DMS 273 (cell line): ENCODE results near the gene PON2.
A peak's percentile ranks its signal among the peaks of the same experiment; 100 is the strongest.
"Not testable (repeated sequence)": the region's sequence is repeated elsewhere in the genome, so short reads cannot be mapped to it uniquely, and the experiment has no call there.

ENCODE experiments used
- DNase-seq: peaks from one replicate; lab custom pipeline; 2025; ENCODE audit not compliant: unreplicated experiment; lab: John Stamatoyannopoulos, UW

The PON2 gene

GRCh38 chr7:95407751-95408150 lies 27.1 kb downstream of the PON2 start:
- DNase-seq = no peak

DNA sequence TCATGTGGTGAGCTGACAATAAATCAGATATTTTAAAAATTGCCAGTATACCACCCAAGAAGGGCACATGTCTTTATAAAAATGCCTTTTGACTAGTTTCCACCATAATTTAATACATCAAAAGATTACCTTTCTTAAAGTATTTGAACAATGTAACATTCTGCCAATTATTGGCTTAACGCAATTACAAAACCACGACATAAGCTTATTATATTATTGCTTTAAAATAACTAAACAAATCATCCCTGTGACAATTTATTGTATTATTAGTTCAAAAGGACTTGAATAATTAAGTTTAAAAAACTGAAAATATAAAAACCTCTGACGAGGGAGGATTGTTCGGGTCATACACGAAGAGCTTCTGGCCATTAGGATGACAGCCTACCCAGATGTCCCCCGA lies 29.0 kb downstream of the PON2 start:
- no peak for DNase-seq

DNA sequence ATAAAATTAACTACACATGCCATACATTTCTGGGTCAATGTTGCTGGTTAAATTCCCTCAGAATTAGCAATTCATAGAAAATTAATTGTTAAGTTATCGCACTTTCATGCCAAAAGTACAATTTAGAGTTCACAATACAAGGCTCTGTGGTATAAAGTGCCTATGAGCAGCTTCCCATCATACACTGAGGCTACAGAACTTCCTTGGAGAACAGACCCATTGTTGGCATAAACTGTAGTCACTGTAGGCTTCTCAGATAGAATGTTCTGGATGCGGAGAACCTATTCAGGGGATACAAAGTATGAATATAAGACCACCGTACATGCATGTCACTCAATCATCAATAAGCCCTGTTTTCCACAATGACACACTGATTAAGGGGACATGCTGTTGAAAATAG lies 29.6 kb downstream of the PON2 start:
- no peak for DNase-seq

DNA sequence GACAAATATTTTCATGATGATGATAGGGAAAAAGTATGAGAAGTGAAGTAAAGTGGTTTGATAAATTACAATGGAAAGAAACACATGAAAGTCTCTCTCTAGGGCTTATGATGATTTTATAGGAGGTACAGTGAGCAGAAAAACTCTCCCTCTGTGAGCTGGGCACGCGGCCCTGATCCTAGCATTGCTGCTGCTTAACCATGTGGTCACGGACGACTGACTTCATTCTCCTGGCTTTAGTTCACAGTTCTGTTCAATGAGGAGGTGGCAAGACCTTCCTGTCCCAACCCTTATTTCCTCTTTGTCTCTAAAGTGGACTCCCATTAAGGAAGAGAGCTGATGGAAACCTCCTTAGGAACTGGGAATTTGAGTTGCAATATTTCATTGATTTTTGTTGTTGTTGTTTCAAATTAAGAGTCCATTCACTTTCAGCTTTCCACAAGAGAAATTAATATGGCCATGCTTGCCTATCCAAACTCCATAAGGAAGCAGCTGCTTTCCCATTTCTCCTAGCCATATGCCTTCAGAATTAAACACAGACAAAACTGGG lies 30.4 kb downstream of the PON2 start:
- DNase-seq = peak; percentile 18

DNA sequence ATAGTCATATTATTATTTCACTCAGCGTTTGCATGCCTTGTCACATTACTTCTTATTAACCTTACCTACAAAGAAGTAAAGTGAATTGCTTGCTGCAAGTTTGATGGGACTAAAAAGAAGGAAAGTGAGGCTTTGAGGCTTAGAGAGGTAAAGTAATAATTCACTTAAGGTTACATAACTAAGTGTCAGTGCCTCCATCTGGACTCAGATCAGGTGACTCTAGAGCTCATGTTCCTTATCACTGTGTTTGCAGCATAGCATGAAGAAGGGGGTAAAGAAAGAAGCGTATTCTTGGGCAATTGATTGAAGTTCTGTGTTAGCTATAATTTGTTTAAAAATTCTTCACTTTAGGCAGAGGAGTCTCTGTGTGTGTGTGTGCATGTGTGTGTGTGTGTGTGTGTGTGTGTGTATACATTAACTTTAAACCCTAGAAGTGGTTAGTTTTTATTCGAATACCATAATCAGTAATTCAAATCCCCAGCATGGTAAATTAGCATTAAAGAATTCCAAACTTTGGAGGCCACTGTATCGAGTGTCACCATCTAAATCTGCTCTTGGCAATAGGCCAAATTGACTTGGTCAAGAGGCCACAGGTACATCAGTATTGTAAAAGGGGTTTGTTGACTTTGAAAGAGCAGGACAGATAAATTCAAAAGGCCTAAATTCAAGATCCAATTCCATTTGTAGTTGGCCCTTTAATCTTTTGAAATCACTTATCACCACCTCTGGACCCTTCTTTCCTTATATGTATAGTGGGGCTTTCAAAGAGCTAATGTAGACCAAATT lies 36.5 kb downstream of the PON2 start:
- DNase-seq = peak; percentile 84

DNA sequence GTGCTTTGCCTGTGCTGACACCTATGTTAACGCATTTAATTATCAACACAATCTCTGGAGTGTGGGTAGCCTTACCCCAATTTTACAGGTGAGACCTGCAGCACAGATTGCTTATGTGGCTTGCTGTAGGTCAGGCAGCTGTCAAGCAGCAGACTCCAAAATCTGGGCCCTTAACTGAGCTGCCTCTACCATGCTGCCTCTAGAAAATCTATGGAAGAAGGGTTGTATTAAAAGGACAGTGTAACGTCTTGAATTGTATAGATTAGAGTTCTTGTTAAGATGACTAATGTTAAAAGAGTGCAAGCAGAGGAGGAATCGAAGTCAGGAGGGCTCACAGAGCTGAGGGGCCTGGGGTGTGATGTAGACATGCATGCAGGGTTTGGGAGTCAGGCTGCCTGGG lies 37.4 kb downstream of the PON2 start:
- peak; percentile 24 for DNase-seq

DNA sequence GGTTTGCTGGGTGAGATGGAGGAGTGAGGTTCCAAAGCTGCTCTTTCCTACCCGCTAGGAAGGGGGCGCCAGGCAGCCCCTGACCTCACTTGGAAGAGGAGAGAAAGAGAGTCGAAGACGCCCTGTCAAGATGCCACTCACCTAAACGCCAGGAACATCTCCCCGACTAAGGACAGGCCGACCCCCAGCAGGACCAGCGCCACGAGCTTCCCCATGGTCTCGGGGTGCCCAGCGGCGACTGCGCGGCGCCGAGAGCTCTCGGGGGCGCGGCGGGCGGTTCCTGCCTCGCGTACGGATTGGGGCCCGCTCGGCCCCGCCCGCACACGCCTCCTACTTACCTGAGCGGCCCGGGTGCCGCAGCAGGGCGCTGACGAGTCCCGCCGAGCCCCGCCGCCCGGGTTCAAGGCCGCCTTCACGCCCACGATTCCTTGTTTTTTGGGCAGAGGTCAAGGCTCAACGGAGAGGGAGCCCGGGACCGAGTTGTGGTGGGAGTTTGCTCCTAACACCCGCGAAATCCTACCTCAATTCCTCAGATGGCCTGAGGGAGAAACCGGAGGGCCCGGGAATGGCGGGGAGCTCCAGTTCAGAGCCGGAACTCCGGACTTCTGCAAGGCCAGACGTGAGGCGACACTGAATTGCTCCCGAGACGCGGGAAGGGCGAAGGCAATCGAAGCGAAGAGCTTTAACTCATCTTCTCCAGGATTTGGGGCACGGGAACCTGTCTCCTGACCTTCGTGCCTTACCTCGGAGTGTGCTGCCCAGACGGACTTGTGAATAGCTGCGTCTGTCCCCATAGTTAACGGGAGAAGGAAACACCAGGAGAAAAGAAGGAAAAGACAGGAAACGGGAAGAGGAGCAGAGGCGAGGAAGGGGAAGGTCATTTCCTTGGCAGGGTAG lies 38.4 kb downstream of the PON2 start, which contains the start of gene PON3:
Gene PON3, minus strand, starts transcription at position 240 of the 897 bp plus-strand sequence. Its CDS starts 25 bp downstream, at position 215.
- DNase-seq = peak; percentile 50

DNA sequence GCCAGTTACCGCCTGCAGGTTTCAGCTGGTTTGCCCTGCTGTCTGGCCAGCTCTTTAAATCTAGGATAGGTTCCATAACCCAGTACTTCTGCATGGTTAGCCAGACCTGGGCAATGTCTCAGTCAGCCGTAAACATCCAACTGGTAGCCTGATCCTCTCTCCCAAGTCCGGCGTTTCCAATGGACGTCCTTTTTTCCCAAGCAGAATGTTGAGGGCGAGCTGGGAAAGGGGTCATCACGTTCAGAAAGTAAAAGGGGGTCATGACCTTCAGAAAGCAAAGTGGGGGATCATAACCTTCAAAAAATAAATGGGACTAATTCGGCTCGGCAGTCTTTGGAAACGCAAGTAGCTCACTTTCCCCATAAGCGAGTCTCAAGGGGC lies 39.1 kb downstream of the PON2 start:
- no peak for DNase-seq

DNA sequence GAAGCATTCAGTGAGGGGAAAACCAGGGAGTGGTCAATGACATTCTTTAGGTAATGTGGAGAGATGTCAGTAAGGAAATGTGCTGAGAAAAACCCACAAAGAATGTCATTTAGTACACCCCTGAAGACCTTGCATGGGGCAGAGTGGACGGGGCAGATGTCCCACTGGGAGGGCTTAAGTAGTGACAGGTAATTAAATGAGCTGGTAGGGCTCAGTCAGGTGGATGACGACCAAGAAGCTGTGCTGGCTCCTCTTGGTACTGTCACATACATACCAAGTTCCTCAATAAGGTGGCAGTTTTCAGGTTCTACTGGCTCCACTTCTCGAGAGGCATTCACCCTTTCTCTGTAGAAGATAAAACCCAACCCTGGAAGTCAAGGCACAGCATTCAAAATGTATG lies 40.5 kb downstream of the PON2 start:
- no peak for DNase-seq

DNA sequence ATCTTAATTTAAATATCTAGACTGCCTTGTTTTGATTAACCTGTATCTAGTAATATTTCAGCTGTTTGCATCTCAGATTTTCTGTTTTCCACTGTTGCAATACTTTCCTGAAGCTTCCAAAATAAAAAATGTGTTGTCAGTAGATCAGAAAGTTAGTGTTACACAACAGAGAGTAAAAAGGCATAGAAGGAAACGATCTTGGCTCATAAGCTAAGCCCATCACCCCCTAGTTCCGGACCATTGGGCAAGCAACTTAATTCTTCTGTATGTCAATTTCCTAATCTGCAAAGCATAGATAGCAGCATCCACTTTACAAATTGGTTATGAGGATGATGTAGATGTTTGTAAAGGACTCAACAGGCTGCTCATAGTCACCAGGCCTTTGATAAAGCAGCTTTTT lies 43.1 kb downstream of the PON2 start:
- no peak for DNase-seq

DNA sequence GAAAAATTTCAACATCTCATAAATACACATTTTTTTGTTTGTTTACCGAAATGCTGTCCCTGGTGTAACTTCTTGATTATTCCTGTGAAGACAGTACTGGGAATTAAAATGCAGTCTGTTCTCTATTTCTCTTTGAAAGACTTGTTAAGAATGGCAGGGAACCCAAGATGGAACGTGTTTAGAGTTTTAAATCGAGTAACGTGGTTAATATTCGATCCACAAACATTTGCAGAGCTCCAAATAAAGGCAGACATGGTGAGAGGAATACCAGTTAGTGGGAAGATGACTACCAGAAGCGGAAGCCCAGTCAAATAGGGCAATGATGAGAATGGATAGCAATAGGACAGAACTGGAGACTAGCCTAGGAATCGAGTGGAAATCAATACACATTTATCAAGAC lies 45.3 kb downstream of the PON2 start:
- no peak for DNase-seq

DNA sequence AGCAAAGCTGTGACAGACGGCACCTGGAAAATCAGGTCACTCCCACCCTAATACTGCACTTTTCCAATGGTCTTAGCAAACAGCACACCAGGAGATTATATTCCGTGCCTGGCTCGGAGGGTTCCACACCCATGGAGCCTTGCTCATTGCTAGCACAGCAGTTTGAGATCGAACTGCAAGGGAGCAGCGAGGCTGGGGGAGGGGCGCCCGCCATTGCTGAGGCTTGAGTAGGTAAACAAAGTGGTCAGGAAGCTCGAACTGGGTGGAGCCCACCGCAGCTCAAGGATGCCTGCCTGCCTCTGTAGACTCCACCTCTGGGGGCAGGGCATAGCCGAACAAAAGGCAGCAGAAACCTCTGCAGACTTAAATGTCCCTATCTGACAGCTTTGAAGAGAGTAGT lies 55.4 kb downstream of the PON2 start:
- DNase-seq = not testable (repeated sequence)

DNA sequence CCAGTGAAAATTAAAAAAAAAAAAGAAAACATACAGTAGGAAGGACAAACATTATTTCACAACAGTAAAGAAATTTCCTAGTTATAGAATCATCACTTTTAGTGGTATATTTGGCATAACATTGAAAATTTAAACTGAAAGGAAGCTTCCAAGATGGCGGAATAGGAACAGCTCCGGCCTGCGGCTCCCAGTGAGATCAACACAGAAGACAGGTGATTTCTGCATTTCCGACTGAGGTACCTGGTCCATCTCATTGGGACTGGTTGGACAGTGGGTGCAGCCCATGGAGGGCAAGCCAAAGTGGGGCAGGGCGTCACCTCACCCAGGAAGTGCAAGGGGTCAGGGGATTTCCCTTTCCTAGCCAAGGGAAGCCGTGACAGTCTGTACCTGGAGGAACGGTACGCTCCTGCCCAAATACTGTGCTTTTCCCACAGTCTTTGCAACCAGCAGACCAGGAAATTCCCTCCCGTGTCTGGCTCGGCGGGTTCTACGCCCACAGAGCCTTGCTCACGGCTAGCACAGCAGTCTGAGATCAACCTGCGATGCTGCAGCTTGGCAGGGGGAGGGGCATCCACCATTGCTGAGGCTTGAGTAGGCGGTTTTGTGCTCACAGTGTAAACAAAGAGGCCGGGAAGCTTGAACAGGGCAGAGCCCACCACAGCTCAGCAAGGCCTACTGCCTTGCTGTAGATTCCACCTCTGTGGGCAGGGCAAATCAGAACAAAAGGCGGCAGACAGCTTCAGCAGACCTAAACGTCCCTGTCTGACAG lies 58.0 kb downstream of the PON2 start:
- no peak for DNase-seq

DNA sequence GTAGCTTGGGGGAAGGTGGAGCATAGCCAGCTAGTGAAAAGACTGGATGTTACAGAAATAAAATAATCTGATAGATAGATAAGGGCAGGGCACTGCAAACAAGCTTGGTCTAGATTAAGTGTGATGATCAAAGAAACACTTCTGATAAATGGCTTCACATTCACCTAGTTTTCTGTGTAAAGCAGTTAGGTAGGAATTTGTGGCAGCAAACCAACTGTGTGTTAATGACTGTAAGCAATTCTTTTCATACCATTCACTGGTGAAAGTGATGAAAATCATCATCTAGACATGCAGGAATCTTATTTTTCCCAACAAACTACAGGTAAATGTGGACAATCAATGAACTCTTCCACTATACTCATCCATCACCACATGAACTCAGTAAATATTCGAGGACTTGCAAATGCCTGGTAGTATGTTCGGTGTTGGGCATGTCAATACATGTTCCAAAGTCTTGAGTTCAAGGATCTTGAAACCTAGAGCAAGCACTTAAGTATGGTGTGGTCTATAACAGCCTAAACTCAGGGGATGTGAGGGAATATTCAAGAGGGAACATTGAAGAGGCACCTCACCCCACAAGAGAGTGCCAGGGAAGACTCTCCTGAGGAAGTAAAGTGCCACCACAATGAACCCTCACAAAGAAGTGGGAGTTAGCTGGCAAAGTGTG lies 59.1 kb downstream of the PON2 start:
- no peak for DNase-seq

- DNase-seq = no peak
Measured at GRCh38 chr7:95373323-95373722, 61.5 kb downstream of the PON2 start.

DNA sequence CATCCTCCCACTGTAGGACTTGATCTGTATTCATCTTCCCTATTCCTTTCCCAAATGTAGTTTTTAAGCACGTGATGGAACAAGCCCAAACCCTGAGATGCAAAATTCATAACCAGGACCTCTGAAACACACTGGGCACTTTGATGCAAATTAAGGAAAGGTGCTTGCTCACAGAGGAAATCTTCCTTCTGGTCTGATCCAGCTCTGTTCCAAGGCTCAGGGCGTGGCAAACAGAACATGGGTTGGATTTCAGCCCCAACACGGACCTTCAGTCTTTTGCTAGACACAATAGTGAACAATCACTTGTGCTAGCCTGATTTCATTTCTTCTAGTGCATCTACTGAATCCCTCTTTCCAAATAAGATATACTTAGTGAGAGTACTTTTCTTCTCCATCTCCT lies 66.6 kb downstream of the PON2 start:
- DNase-seq = no peak

GRCh38 chr7:95367606-95368005 lies 67.2 kb downstream of the PON2 start:
- DNase-seq = no peak

GRCh38 chr7:95365151-95365550 lies 69.7 kb downstream of the PON2 start:
- DNase-seq = no peak

GRCh38 chr7:95357623-95358022 lies 77.2 kb downstream of the PON2 start:
- DNase-seq = peak; percentile 10
